ENCODE measurements around the gene PIR.

Gene PIR

GRCh38 chrX:15523088-15523487 lies 30.0 kb upstream of the PIR start:
- TF ChIP-seq TAF1 (IDR thresholded peaks at IDR 0.05; ENCODE audit: borderline replicate concordance, insufficient read depth, low read length) (no peak), FOXP2 (optimal IDR thresholded peaks at IDR 0.05; ENCODE audit: borderline replicate concordance, extremely low read depth, extremely low read length, insufficient read depth) (no peak), REST (IDR thresholded peaks at IDR 0.05; ENCODE audit: insufficient read depth in 1 of 2, low read depth in 2 of 2, low read length in 2 of 2) (no peak), SIN3A (IDR thresholded peaks at IDR 0.05; ENCODE audit: borderline replicate concordance, insufficient read depth, low read length) (no peak), POLR2AphosphoS5 (IDR thresholded peaks at IDR 0.05; ENCODE audit: low read depth, low read length) (no peak)

GRCh38 chrX:15522464-15522863 lies 29.3 kb upstream of the PIR start:
- TF ChIP-seq POLR2AphosphoS5 (IDR thresholded peaks at IDR 0.05; ENCODE audit: low read depth, low read length): no peak
- no peak for TF ChIP-seq SIN3A (IDR thresholded peaks at IDR 0.05; ENCODE audit: borderline replicate concordance, insufficient read depth, low read length)
- no peak for TF ChIP-seq TAF1 (IDR thresholded peaks at IDR 0.05; ENCODE audit: borderline replicate concordance, insufficient read depth, low read length)
- no peak for TF ChIP-seq REST (IDR thresholded peaks at IDR 0.05; ENCODE audit: insufficient read depth in 1 of 2, low read depth in 2 of 2, low read length in 2 of 2)
- no peak for TF ChIP-seq FOXP2 (optimal IDR thresholded peaks at IDR 0.05; ENCODE audit: borderline replicate concordance, extremely low read depth, extremely low read length, insufficient read depth)

GRCh38 chrX:15515931-15516330 lies 22.8 kb upstream of the PIR start:
- TF ChIP-seq TAF1 (IDR thresholded peaks at IDR 0.05; ENCODE audit: borderline replicate concordance, insufficient read depth, low read length) (no peak), SIN3A (IDR thresholded peaks at IDR 0.05; ENCODE audit: borderline replicate concordance, insufficient read depth, low read length) (no peak), FOXP2 (optimal IDR thresholded peaks at IDR 0.05; ENCODE audit: borderline replicate concordance, extremely low read depth, extremely low read length, insufficient read depth) (no peak), POLR2AphosphoS5 (IDR thresholded peaks at IDR 0.05; ENCODE audit: low read depth, low read length) (no peak), REST (IDR thresholded peaks at IDR 0.05; ENCODE audit: insufficient read depth in 1 of 2, low read depth in 2 of 2, low read length in 2 of 2) (no peak)

- TF ChIP-seq TAF1 (IDR thresholded peaks at IDR 0.05; ENCODE audit: borderline replicate concordance, insufficient read depth, low read length) (no peak), SIN3A (IDR thresholded peaks at IDR 0.05; ENCODE audit: borderline replicate concordance, insufficient read depth, low read length) (no peak), REST (IDR thresholded peaks at IDR 0.05; ENCODE audit: insufficient read depth in 1 of 2, low read depth in 2 of 2, low read length in 2 of 2) (no peak), FOXP2 (optimal IDR thresholded peaks at IDR 0.05; ENCODE audit: borderline replicate concordance, extremely low read depth, extremely low read length, insufficient read depth) (no peak), POLR2AphosphoS5 (IDR thresholded peaks at IDR 0.05; ENCODE audit: low read depth, low read length) (no peak)
These were observed 21.1 kb upstream of the PIR start for GRCh38 chrX:15514279-15514678.

All from PFSK-1 (cell line).